ENCODE results near the gene DNAJC5. TPM values are rescaled to one million over a fixed set of nuclear protein-coding genes. Genes with fewer than 3 reads are reported as not detected.
"Not testable (repeated sequence)": the region's sequence is repeated elsewhere in the genome, so short reads cannot be mapped to it uniquely, and the experiment has no call there.

Gene DNAJC5
- total RNA-seq, 1 donor from 2014 or later: 42.8 TPM

- no peak for TF ChIP-seq CTCF (IDR thresholded peaks at IDR 0.05; ENCODE audit: borderline replicate concordance)
- H3K27me3 ChIP-seq (ENCODE audit: low read depth): no peaks in the 10 kb centered on the region
- DNase-seq: peak; percentile 61
- peak overlapping the region; percentile 34 for H3K27ac ChIP-seq (replicated peaks)
- no peak overlapping the region for H3K4me3 ChIP-seq
- H3K4me1 ChIP-seq: peaks cover 48% of the 10 kb centered on the region
- peaks cover 9% of the 10 kb centered on the region for H3K9me3 ChIP-seq (replicated peaks)
- intact Hi-C loops (cut with micrococcal nuclease): no loop called here
- H3K36me3 ChIP-seq: no peaks in the 10 kb centered on the region
These were observed 20.5 kb downstream of the DNAJC5 start for GRCh38 chr20:63915471-63915870.

GRCh38 chr20:63916371-63916939 is 21.5 kb downstream of the DNAJC5 start:
- peaks cover 42% of the 10 kb centered on the region for H3K4me1 ChIP-seq
- DNase-seq; intact Hi-C loops (cut with micrococcal nuclease): not testable (repeated sequence)

GRCh38 chr20:63917811-63918210 is 22.9 kb downstream of the DNAJC5 start:
- H3K27ac ChIP-seq (replicated peaks): no peak overlapping the region
- H3K36me3 ChIP-seq: peaks cover 7% of the 10 kb centered on the region
- H3K4me3 ChIP-seq: no peak overlapping the region
- intact Hi-C loops (cut with micrococcal nuclease): no loop called here
- peaks cover 28% of the 10 kb centered on the region for H3K4me1 ChIP-seq
- H3K9me3 ChIP-seq (replicated peaks): peaks cover 9% of the 10 kb centered on the region
- TF ChIP-seq CTCF (IDR thresholded peaks at IDR 0.05; ENCODE audit: borderline replicate concordance): no peak
- DNase-seq: no peak
- H3K27me3 ChIP-seq (ENCODE audit: low read depth): no peaks in the 10 kb centered on the region

More at GRCh38 chr20:63916371-63916939, 21.5 kb downstream of the DNAJC5 start:
- peak overlapping the region; percentile 34 for H3K27ac ChIP-seq (replicated peaks)
- H3K27me3 ChIP-seq (ENCODE audit: low read depth); H3K36me3 ChIP-seq; H3K9me3 ChIP-seq (replicated peaks); H3K4me3 ChIP-seq: not testable (repeated sequence)

GRCh38 chr20:63919130-63919529 is 24.2 kb downstream of the DNAJC5 start:
- no peak for DNase-seq
- Histone ChIP-seq H3K36me3 (peaks cover 7% of the 10 kb centered on the region), H3K27me3 (ENCODE audit: low read depth) (no peaks in the 10 kb centered on the region), H3K27ac (replicated peaks) (no peak overlapping the region), H3K4me1 (peaks cover 29% of the 10 kb centered on the region), H3K9me3 (replicated peaks) (peaks cover 9% of the 10 kb centered on the region), H3K4me3 (no peak overlapping the region)
- TF ChIP-seq CTCF (IDR thresholded peaks at IDR 0.05; ENCODE audit: borderline replicate concordance): no peak
- intact Hi-C loops (cut with micrococcal nuclease): no loop called here

- DNase-seq: no peak
- Histone ChIP-seq H3K9me3 (replicated peaks) (peaks cover 9% of the 10 kb centered on the region), H3K36me3 (peaks cover 7% of the 10 kb centered on the region), H3K4me3 (no peak overlapping the region), H3K27ac (replicated peaks) (no peak overlapping the region), H3K27me3 (ENCODE audit: low read depth) (no peaks in the 10 kb centered on the region), H3K4me1 (peaks cover 22% of the 10 kb centered on the region)
- TF ChIP-seq CTCF (IDR thresholded peaks at IDR 0.05; ENCODE audit: borderline replicate concordance): no peak
- intact Hi-C loops (cut with micrococcal nuclease): no loop called here
These were observed 25.3 kb downstream of the DNAJC5 start for GRCh38 chr20:63920226-63920625.

- no peak for TF ChIP-seq CTCF (IDR thresholded peaks at IDR 0.05; ENCODE audit: borderline replicate concordance)
- peaks cover 24% of the 10 kb centered on the region for H3K4me1 ChIP-seq
- no peaks in the 10 kb centered on the region for H3K9me3 ChIP-seq (replicated peaks)
- no peak overlapping the region for H3K4me3 ChIP-seq
- H3K36me3 ChIP-seq: peaks cover 26% of the 10 kb centered on the region
- intact Hi-C loops (cut with micrococcal nuclease): no loop called here
- H3K27me3 ChIP-seq (ENCODE audit: low read depth): no peaks in the 10 kb centered on the region
- DNase-seq: no peak
- H3K27ac ChIP-seq (replicated peaks): no peak overlapping the region
These were observed 28.7 kb downstream of the DNAJC5 start for GRCh38 chr20:63923651-63924050.

All from left ventricle myocardium inferior (tissue), 1 donor.